GM10266 (cell line): ENCODE measurements around the gene ABCA12.

Source experiments
- DNase-seq: peaks from one replicate; pipeline ENCODE4 v3.0.0; 2012; ENCODE audit errors: extremely low spot score
- TF ChIP-seq, protein P1 (sequence below): IDR thresholded peaks from 2 replicates; pipeline ENCODE4 v1.5.1; 2012; ENCODE audit warnings: mild to moderate bottlenecking, low read depth; ENCODE audit not compliant: control insufficient read depth, insufficient read depth; ENCODE audit errors: missing control alignments

Gene ABCA12

DNA sequence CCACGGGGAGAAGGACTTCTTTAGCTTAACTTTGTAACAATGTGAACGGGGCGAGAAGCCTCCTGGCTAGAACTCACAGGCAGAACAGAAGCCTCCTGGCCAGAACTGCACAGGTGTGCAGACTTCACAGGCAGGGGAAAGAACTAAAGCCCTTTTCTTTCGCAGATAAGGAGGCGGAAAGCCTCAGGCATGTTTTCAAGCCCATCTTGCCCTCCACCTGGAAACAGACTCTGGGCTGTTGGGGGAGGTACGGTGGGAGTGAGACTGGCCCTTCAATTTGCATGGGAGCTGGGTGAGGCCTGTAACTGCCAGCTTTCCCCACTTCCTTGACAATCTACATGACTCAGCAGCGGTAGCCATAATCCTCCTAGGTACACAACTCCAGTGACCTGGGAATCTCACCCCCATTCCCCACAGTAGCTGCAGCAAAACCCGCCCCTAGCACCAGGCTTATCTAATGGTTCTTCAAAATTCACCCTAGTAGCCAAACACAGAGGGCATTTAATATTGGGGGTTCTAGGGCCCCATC is 22.9 kb upstream of the ABCA12 start:
- TF ChIP-seq, protein P1, sequence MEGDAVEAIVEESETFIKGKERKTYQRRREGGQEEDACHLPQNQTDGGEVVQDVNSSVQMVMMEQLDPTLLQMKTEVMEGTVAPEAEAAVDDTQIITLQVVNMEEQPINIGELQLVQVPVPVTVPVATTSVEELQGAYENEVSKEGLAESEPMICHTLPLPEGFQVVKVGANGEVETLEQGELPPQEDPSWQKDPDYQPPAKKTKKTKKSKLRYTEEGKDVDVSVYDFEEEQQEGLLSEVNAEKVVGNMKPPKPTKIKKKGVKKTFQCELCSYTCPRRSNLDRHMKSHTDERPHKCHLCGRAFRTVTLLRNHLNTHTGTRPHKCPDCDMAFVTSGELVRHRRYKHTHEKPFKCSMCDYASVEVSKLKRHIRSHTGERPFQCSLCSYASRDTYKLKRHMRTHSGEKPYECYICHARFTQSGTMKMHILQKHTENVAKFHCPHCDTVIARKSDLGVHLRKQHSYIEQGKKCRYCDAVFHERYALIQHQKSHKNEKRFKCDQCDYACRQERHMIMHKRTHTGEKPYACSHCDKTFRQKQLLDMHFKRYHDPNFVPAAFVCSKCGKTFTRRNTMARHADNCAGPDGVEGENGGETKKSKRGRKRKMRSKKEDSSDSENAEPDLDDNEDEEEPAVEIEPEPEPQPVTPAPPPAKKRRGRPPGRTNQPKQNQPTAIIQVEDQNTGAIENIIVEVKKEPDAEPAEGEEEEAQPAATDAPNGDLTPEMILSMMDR, result no peak
- no peak for DNase-seq

DNA sequence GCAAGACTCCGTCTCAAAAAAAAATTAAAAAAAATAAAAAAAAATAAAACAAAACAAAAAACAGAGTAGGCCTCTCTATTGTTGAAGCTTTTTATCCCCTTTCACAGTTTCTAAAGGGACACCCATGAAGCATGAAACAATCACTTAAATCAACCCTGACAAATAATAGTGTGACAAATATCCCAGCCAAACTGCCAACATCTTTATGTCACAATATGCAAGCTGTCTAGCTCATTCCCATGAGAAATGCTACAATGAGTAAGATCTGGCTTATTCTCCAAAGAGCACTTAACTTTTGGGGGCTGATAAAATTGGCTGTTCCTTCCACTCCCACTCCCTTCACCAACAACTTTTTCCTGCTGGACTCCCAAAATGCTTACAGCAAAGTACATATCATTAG is 21.7 kb upstream of the ABCA12 start:
- TF ChIP-seq, protein P1, result no peak
- DNase-seq, result no peak

DNA sequence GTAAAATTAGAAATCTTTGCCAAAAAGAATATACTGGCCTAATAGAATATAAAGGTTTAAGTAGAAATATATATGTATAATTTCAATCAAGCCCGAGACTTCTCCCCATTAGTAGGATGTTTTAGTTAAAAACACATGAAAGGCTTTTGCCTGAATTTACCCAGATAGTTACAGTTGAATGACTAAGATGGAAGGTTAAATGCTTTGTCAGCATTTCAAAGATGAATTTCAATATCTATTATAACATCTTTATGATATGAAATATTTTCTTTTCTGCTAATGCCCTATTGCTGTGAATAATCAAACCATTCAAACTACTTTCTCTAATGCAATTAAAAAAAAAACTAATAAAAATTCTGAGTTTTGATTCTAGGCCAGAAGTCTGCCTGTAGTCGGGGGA is 18.0 kb upstream of the ABCA12 start:
- TF ChIP-seq, protein P1, result no peak
- DNase-seq, result no peak

GRCh38 chr2:215149894-215150293 is 11.5 kb upstream of the ABCA12 start:
- TF ChIP-seq, protein P1, result no peak
- DNase-seq, result no peak

GRCh38 chr2:215149486-215149885 is 11.1 kb upstream of the ABCA12 start:
- DNase-seq, result no peak
- TF ChIP-seq, protein P1, result no peak

DNA sequence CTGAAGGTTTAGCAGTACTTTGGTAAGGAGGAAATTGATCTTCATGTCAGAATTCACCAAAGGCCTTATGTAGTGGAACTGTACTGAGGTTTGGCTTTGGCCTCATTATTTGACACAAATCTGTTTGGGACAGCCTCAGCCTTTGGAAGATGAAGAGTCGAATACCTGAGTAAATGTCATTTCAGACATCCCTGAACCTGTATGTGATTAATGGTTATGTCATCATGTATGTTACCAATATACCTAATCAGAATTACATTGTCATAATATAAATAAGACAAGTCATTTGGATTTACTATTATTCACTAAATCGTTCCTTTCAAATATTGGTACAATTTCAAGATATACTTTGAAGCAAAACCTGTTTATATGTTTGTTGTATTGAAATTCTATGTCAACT is 10.6 kb upstream of the ABCA12 start:
- TF ChIP-seq, protein P1, result no peak
- DNase-seq, result no peak

- TF ChIP-seq, protein P1, result no peak
- DNase-seq, result no peak
These were observed 7.2 kb upstream of the ABCA12 start for GRCh38 chr2:215145611-215146010.
